HL-60 (cell line): ENCODE results near the gene PODNL1.

Experiments
- CTCF ChIP-seq: IDR thresholded peaks from one replicate; pipeline ENCODE4 v1.5.1; 2011; ENCODE audit warnings: low read length, control low read depth, inconsistent platforms; ENCODE audit not compliant: insufficient read depth
- REST ChIP-seq: IDR thresholded peaks from 2 replicates; pipeline ENCODE4 v1.6.1; 2012; ENCODE audit warnings: low read depth; ENCODE audit not compliant: insufficient replicate concordance

DNA sequence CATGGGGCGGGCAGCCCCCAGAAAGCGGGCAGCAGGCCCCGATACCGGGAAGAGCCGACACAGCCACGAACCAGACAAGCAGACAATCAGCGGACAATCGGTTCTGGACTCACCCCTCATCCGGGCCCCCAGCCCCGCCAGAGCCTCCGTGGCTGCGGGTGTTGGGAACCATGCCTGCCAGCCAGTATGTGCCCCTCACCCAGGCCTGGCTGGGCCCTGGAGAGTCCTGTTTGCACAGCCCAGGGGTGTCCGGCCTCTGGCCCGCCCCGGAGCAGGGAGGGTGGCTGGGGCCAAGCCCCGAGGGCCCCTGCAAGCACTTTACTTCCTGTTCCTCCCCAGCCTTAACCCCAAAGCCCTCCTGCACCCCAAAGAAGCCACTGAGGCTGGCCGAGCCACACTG lies 7.8 kb downstream of the PODNL1 start:
- TF ChIP-seq CTCF, result no peak
- TF ChIP-seq REST, result no peak
